Neural cell (in vitro differentiated cells): Measurements from ENCODE around the gene ATP5PD. TPM values are rescaled to one million over a fixed set of nuclear protein-coding genes. Genes with fewer than 3 reads are reported as not detected.

ENCODE experiments used
- H2AFZ ChIP-seq: fragments of 200-600, 300-800 bp; sonication (generic), shearing (Covaris generic); 2 replicates; pipeline ENCODE4 v1.6.0; 2014; ENCODE audit warnings: low read depth, mild to moderate bottlenecking, antibody characterized with exemption, low read length, moderate library complexity
- H3F3A ChIP-seq: fragments of 200-600 bp; shearing (Covaris generic); 2 replicates; pipeline ENCODE4 v1.6.1; 2016; ENCODE audit warnings: mild to moderate bottlenecking, moderate library complexity, mixed read lengths, antibody characterized with exemption, low read length; ENCODE audit not compliant: insufficient read depth, poor library complexity, severe bottlenecking
- H3K27ac ChIP-seq: fragments of 200-600, 300-800 bp; sonication (generic), shearing (Covaris generic); 2 replicates; pipeline ENCODE4 v1.5.1; 2014; ENCODE audit warnings: mild to moderate bottlenecking, low read length, moderate library complexity
- H3K27me3 ChIP-seq: fragments of 300-800, 200-600 bp; sonication (generic), shearing (Covaris generic); 2 replicates; pipeline ENCODE4 v1.6.0; 2014; ENCODE audit warnings: mild to moderate bottlenecking, low read depth, low read length, moderate library complexity; ENCODE audit not compliant: insufficient read depth
- H3K36me3 ChIP-seq: fragments of 300-800, 200-600 bp; sonication (generic), shearing (Covaris generic); 2 replicates; pipeline ENCODE4 v1.5.1; 2014; ENCODE audit warnings: mild to moderate bottlenecking, antibody characterized with exemption, low read length, moderate library complexity; ENCODE audit not compliant: insufficient read depth
- H3K4me2 ChIP-seq: fragments of 300-800, 200-600 bp; sonication (generic), shearing (Covaris generic); 2 replicates; pipeline ENCODE4 v1.6.0; 2014; ENCODE audit warnings: mild to moderate bottlenecking, low read length
- H3K4me3 ChIP-seq: fragments of 300-800, 200-600 bp; sonication (generic), shearing (Covaris generic); 2 replicates; pipeline ENCODE4 v1.5.1; 2014; ENCODE audit warnings: mild to moderate bottlenecking, low read length, moderate library complexity
- H3K79me2 ChIP-seq: fragments of 200-600 bp; shearing (Covaris generic); replicated peaks from 2 replicates; pipeline ENCODE4 v1.6.0; 2014; ENCODE audit warnings: mild to moderate bottlenecking, low read length, moderate library complexity; ENCODE audit not compliant: insufficient read depth
- H3K9ac ChIP-seq: fragments of 300-800, 200-600 bp; sonication (generic), shearing (Covaris generic); 2 replicates; pipeline ENCODE4 v1.6.1; 2016; ENCODE audit warnings: mild to moderate bottlenecking, low read length, mixed read lengths
- H3K9me2 ChIP-seq: fragments of 200-600 bp; shearing (Covaris generic); 2 replicates; pipeline ENCODE4 v1.6.1; 2016; ENCODE audit warnings: mild to moderate bottlenecking, low read length, mixed read lengths; ENCODE audit not compliant: insufficient read depth
- H3K9me3 ChIP-seq: fragments of 200-600, 300-800 bp; sonication (generic), shearing (Covaris generic); 2 replicates; pipeline ENCODE4 v1.6.1; 2016; ENCODE audit warnings: mild to moderate bottlenecking, mixed run types, low read length, moderate library complexity, mixed read lengths
- H4K20me1 ChIP-seq: fragments of 200-600 bp; shearing (Covaris generic); 2 replicates; pipeline ENCODE4 v1.6.1; 2016; ENCODE audit warnings: mild to moderate bottlenecking, mixed run types; ENCODE audit not compliant: insufficient read depth
- EP300 ChIP-seq: fragments of 450-650 bp; conservative IDR thresholded peaks from 2 replicates; pipeline ENCODE4 v1.6.1; 2014; ENCODE audit warnings: antibody characterized with exemption, mild to moderate bottlenecking, moderate library complexity; ENCODE audit not compliant: poor library complexity, severe bottlenecking
- EZH2 ChIP-seq: fragments of 200-600, 300-800 bp; shearing (Covaris generic), sonication (generic); IDR thresholded peaks from 2 replicates; pipeline ENCODE4 v1.6.1; 2014; ENCODE audit warnings: antibody characterized with exemption, low read length, borderline replicate concordance, mild to moderate bottlenecking; ENCODE audit not compliant: insufficient read depth, poor library complexity, severe bottlenecking
- MXI1 ChIP-seq: fragments of 450-650 bp; conservative IDR thresholded peaks from 2 replicates; pipeline ENCODE4 v1.6.1; 2014; ENCODE audit warnings: antibody characterized with exemption, mild to moderate bottlenecking; ENCODE audit not compliant: poor library complexity, severe bottlenecking
- POLR2AphosphoS5 ChIP-seq: IDR thresholded peaks from 2 replicates; pipeline ENCODE4 v1.6.1; 2012
- RAD21 ChIP-seq: fragments of 450-650 bp; conservative IDR thresholded peaks from 2 replicates; pipeline ENCODE4 v1.6.1; 2014; ENCODE audit warnings: antibody characterized with exemption, mild to moderate bottlenecking, moderate library complexity
- SMC3 ChIP-seq: fragments of 450-650 bp; conservative IDR thresholded peaks from 2 replicates; pipeline ENCODE4 v1.6.1; 2014; ENCODE audit warnings: antibody characterized with exemption, mild to moderate bottlenecking, moderate library complexity; ENCODE audit not compliant: poor library complexity
- TAF1 ChIP-seq: IDR thresholded peaks from 2 replicates; pipeline ENCODE4 v1.6.1; 2012; ENCODE audit warnings: low read depth
- polyA plus RNA-seq: library from polyadenylated mRNA; depleted of rRNA; stranded (reverse); fragments of >200 nt; gene quantifications from 2 replicates; pipeline ENCODE4 v1.2.3, GENCODE V29; 2014
- TF ChIP-seq, protein P1 (sequence below): fragments of 450-650 bp; IDR thresholded peaks from 2 replicates; pipeline ENCODE4 v1.5.1; 2014; ENCODE audit warnings: antibody characterized with exemption, mild to moderate bottlenecking, moderate library complexity; ENCODE audit not compliant: poor library complexity, severe bottlenecking
- TF ChIP-seq, protein P2 (sequence below): IDR thresholded peaks from 2 replicates; pipeline ENCODE4 v1.6.1; 2012; ENCODE audit warnings: borderline replicate concordance

ATP5PD gene
- polyA plus RNA-seq, 1 donor from 2014 or later, result 517 TPM

GRCh38 chr17:75011401-75012095 lies 35.2 kb downstream of the ATP5PD start:
- H3F3A ChIP-seq, result peaks cover 4% of the 10 kb centered on the region
- peak overlapping the region; percentile 92 for H3K27ac ChIP-seq
- TF ChIP-seq, protein P1, sequence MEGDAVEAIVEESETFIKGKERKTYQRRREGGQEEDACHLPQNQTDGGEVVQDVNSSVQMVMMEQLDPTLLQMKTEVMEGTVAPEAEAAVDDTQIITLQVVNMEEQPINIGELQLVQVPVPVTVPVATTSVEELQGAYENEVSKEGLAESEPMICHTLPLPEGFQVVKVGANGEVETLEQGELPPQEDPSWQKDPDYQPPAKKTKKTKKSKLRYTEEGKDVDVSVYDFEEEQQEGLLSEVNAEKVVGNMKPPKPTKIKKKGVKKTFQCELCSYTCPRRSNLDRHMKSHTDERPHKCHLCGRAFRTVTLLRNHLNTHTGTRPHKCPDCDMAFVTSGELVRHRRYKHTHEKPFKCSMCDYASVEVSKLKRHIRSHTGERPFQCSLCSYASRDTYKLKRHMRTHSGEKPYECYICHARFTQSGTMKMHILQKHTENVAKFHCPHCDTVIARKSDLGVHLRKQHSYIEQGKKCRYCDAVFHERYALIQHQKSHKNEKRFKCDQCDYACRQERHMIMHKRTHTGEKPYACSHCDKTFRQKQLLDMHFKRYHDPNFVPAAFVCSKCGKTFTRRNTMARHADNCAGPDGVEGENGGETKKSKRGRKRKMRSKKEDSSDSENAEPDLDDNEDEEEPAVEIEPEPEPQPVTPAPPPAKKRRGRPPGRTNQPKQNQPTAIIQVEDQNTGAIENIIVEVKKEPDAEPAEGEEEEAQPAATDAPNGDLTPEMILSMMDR, result no peak
- TF ChIP-seq TAF1, result no peak
- TF ChIP-seq, protein P2, sequence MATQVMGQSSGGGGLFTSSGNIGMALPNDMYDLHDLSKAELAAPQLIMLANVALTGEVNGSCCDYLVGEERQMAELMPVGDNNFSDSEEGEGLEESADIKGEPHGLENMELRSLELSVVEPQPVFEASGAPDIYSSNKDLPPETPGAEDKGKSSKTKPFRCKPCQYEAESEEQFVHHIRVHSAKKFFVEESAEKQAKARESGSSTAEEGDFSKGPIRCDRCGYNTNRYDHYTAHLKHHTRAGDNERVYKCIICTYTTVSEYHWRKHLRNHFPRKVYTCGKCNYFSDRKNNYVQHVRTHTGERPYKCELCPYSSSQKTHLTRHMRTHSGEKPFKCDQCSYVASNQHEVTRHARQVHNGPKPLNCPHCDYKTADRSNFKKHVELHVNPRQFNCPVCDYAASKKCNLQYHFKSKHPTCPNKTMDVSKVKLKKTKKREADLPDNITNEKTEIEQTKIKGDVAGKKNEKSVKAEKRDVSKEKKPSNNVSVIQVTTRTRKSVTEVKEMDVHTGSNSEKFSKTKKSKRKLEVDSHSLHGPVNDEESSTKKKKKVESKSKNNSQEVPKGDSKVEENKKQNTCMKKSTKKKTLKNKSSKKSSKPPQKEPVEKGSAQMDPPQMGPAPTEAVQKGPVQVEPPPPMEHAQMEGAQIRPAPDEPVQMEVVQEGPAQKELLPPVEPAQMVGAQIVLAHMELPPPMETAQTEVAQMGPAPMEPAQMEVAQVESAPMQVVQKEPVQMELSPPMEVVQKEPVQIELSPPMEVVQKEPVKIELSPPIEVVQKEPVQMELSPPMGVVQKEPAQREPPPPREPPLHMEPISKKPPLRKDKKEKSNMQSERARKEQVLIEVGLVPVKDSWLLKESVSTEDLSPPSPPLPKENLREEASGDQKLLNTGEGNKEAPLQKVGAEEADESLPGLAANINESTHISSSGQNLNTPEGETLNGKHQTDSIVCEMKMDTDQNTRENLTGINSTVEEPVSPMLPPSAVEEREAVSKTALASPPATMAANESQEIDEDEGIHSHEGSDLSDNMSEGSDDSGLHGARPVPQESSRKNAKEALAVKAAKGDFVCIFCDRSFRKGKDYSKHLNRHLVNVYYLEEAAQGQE, result no peak
- no peak for TF ChIP-seq MXI1
- TF ChIP-seq EP300, result no peak
- no peak for TF ChIP-seq RAD21
- TF ChIP-seq SMC3, result no peak
- TF ChIP-seq EZH2, result no peak
- no peak for TF ChIP-seq POLR2AphosphoS5
- peak overlapping the region; percentile 83 for H3K9ac ChIP-seq
- peak overlapping the region; percentile 94 for H3K4me2 ChIP-seq
- H3K4me3 ChIP-seq, result peak overlapping the region; percentile 71
- no peaks in the 10 kb centered on the region for H3K36me3 ChIP-seq
- H4K20me1 ChIP-seq, result no peaks in the 10 kb centered on the region
- peaks cover 6% of the 10 kb centered on the region for H3K79me2 ChIP-seq
- H2AFZ ChIP-seq, result peak overlapping the region; percentile 90
- no peaks in the 10 kb centered on the region for H3K9me2 ChIP-seq
- no peaks in the 10 kb centered on the region for H3K27me3 ChIP-seq
- H3K9me3 ChIP-seq, result no peaks in the 10 kb centered on the region

- H3K9ac ChIP-seq, result peak overlapping the region; percentile 83
- H3K36me3 ChIP-seq, result no peaks in the 10 kb centered on the region
- H3K4me2 ChIP-seq, result no peak overlapping the region
- H3K4me3 ChIP-seq, result peak overlapping the region; percentile 71
- TF ChIP-seq POLR2AphosphoS5 (no peak), RAD21 (no peak), TAF1 (no peak), EZH2 (no peak), SMC3 (no peak), MXI1 (no peak), EP300 (no peak)
- TF ChIP-seq, protein P1, result no peak
- TF ChIP-seq, protein P2, result no peak
- peak overlapping the region; percentile 92 for H3K27ac ChIP-seq
- H2AFZ ChIP-seq, result no peak overlapping the region
- H3F3A ChIP-seq, result peaks cover 4% of the 10 kb centered on the region
- no peaks in the 10 kb centered on the region for H3K27me3 ChIP-seq
- H3K79me2 ChIP-seq, result peaks cover 6% of the 10 kb centered on the region
- no peaks in the 10 kb centered on the region for H3K9me2 ChIP-seq
- H4K20me1 ChIP-seq, result no peaks in the 10 kb centered on the region
- no peaks in the 10 kb centered on the region for H3K9me3 ChIP-seq
Measured at GRCh38 chr17:75010683-75011400, 35.9 kb downstream of the ATP5PD start.
